Stimulated activated CD4-positive, alpha-beta T cell treated with anti-CD3 and anti-CD28 coated beads, TNF-alpha, amount 100 ng/mL, for 4 hours (primary cell): ENCODE results near the gene NCMAP.
"Not testable (repeated sequence)": the region's sequence is repeated elsewhere in the genome, so short reads cannot be mapped to it uniquely, and the experiment has no call there.

Experiments used
- DNase-seq, 3 experiments: peaks; one replicate each; pipeline ENCODE4 v3.0.0-alpha.2; 2020; ENCODE audit warnings: low read depth in 3 of 3

Gene NCMAP, protein sequence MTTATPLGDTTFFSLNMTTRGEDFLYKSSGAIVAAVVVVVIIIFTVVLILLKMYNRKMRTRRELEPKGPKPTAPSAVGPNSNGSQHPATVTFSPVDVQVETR

DNA sequence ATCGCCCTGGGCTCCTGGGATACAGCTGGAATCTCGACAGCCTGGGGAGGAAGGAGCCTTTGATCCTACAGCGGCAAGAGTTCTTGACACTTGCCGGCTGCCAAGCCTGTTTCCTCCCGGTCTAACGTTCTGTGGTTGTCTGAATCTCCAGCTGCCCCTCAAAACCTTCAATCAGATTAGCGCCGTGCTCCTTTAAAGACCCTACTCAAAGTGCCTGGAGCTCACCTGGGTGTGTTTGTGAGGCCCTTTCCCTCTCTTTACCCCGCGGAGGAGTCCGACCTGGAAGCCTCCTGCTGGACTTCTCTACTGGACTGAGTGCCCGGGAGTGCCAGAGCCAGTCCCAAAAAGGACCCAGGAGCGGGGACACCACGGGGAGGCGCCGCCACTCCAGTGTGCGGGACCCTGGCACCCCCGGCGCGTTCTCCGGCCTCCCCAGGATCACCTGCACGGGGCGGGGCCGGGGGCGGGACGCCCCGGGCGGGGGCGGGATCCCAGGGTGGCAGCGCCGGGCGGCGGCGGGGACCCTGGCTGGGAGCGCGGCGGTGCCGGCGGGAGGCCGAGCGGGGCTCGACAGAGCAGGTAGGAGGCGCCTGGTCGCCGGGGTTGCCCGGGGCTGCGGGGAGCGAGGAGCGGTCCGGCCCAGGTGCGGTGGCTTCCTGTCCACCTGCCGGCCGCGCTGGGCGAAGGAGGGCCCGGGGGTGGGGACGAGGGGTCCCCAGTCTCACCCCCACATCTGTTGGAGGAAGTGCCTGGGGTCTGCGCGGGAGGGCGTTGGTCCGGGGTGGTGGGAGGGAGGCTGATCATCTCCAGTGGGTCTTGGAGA, at the start of gene NCMAP:
NCMAP (plus strand) TSS at position 497 of the 823 bp plus-strand sequence. CDS start 39,344 bp downstream, outside the sequence.
- peak; percentile 23 to 35 (median 26) for DNase-seq

DNA sequence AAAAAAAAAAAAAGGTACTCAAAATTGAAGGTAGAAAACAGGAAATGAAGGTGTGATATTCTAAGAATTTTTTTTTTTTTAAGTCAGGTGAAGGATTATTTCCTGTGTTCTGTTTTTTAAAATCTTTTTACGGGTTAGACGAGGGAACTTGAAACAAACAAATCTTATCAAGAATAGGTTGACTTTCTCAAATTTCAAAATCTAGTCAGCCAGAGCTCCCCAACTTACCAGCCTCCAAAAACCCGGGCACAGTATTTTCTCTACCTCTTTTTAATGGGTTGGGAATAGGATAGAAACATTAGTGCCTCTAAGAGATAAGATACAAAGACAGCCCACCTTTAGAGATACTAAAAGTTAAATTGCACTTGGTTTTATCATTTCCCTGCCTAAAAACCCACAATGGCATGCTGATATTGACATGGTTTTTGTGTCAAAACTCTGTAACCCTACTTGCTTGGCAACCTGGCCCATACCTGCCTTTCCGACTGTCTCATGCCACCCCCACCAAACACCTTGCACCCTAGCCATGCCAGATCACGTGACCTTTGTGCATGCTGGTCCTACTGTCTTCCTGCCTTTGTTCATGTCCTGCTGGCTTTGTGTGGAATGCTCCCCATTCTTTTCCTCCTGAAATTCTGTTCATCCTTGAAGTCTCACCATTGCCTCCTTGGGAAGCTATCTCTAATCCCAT, 49.1 kb upstream of the NCMAP start:
- DNase-seq: no peak

DNA sequence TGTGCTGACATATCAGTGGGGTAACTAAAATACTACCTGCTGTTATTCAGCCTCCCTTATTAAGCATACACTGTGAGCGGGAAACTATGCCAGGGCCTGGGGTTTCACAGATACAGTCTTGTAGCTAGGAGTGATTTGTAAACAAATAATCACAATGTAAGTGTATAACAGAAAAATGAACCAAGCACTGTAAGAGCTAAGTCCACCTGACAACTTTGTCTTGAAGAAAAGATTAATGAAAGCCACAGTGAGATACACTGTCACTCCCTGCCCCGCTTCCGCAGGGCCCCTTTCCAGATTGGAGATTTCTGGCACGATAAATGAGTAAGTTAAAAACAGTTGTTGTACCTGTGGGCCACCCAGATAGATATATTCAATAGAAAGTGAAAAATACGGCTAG, 48.5 kb upstream of the NCMAP start:
- no peak for DNase-seq

DNA sequence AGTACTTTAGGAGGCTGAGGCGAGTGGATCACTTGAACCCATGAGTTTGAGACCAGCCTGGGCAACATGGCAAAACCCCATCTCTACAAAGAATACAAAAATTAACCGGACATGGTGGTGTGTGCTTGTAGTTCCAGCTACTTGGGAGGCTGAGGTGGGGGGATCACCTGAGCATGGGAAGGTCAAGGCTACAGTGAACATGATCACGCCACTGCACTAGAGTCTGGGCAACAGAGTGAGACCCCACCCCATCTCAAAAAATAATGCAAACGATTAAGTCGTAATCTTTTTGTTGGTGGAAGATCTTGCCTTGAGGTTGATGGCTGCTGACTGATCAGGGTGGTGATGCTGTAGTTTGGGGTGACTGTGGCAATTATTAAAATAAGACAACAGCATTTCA, 47.0 kb upstream of the NCMAP start:
- no peak for DNase-seq

DNA sequence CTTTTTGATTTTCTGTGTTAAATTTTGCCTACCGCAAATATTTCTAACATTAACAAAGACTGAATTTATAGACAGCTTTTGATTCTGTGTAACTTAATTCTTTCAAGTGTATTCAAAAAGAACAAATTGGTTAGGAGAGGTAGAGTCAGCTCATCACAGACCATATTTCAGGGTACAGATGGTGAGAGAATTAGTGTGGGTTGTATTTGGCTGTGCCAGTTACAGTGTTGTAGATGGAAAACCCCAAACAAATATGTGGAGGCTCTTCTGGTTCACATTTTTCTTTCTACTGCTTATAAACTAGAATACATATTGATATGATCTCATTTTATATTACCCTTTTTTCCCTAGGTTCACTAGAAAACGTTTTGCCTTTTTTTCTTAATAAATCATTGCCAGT, 42.2 kb upstream of the NCMAP start:
- no peak for DNase-seq

DNA sequence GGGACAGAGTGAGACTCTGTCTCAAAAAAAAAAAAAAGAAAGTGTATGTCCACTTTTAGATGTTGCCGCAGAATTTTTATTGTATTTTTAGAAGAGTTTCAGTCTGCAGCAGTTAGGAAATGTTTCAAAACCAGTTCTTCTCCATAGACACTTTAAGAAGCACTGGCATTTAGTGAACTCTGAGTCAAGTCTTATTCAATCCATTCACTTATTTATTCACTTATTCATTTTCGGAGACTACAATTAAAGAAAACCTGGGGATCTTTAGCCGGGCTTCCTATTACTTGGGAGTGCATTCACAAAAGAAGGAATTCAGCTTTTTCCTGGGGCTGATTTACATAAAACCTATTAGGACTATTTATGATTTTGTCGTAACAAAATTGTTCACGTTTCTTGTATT, 40.9 kb upstream of the NCMAP start:
- DNase-seq: no peak

DNA sequence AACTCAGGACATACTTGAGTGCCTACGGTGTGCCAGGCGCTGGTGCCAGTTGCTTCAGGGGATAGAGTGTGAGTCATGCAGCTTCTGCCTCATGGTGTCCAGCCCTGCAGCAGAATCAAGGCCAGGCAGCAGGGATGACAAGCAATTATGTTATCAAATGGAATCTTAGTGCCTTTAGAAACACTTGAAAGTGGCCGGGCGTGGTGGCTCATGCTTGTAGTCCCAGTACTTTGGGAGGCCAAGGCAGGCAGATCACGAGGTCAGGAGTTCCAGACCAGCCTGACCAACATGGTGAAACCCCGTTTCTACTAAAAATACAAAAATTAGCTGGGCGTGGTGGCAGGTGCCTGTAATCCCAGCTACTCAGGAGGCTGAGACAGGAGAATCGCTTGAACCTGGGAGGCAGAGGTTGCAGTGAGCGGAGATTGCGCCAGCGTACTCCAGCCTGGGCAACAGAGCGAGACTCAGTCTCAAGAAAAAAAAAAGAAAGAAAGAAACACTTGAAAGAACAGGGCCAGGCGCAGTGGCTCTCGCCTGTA, 40.1 kb upstream of the NCMAP start:
- not testable (repeated sequence) for DNase-seq

DNA sequence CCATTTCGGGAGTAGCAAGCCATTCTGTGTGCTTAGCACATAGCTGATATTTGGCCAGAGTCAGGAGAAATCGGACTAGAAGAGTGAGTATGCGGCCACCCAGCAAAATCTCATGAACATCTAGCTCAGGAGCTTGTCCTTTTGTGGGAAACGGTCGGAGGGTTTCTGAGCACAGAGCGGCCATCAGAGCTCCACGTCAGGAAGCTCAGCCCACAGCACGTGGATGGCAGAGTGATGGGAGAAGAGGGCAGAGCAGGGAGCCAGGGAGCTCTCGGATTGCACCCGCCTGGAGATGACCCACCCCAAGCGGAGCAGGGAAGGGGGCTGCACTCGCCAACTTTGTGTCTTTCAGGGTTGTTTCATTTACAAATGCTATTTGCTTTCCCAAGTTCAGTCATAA, 39.4 kb upstream of the NCMAP start:
- no peak for DNase-seq

DNA sequence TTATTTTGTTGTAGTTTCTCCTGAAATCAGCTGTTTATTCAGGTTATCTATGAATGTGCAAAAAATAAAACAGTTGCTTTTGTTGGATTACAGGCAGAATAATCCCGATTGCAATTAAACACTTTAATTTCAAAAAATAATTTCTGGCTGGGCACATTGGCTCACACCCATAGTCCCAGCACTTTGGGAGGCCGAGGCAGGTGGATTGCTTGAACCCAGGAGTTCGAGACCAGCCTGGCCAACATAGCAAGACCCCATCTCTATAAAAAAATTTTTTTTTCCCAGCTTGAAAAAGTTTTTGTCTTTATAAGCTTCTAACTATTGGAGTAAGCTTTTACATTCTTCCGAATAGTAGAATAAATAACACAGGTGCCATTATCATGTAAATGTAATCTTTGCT, 38.0 kb upstream of the NCMAP start:
- DNase-seq: no peak

DNA sequence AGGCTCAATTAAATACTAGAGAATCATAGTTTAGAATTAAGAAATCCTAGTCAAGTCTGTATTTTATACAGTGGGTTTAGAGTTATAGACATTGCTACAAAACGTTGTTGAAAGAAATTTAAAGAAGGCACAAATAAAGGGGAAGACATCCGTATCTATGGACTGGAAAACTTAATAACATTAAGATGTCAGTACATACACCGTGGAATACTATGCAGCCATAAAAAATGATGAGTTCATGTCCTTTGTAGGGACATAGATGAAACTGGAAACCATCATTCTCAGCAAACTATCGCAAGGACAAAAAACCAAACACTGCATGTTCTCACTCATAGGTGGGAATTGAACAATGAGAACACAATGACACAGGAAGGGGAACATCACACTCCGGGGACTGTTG, 35.6 kb upstream of the NCMAP start:
- not testable (repeated sequence) for DNase-seq

DNA sequence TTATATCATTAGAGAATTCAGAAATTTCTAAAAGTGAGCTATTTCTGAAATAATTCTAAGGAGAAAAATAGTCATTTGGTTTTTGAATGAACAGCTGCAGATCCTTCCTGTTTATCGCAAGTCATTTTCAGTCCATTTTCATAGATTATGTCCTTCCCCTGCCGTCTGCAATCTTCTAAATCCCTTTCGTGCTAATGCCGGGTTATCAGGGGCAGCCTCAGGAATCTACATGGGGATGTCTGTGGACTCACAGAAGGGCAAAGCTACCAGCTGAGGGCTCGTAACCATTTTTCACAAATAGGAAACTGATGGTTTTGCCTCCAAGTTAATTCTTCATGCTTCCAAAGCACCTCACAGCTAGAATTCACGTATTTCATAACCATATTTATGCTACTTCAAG, 30.3 kb upstream of the NCMAP start:
- no peak for DNase-seq

DNA sequence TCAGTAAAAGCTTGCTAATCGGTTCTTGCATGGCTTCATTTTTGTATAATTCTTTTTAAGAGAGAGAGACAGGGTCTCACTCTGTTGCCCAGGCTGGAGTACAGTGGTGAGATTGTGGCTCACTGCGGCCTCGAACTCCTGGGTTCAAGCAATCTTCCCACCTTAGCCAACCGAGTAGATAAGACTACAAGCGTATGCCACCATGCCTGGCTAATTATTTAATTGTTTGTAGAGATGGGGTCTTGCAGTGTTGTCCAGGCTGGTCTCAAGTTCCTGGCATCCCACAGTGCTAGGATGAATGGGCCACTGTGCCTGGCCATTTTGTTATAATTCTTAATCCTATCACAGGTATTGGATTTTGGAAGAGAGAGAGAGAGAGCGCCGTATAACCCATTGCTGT, 29.8 kb upstream of the NCMAP start:
- no peak for DNase-seq

DNA sequence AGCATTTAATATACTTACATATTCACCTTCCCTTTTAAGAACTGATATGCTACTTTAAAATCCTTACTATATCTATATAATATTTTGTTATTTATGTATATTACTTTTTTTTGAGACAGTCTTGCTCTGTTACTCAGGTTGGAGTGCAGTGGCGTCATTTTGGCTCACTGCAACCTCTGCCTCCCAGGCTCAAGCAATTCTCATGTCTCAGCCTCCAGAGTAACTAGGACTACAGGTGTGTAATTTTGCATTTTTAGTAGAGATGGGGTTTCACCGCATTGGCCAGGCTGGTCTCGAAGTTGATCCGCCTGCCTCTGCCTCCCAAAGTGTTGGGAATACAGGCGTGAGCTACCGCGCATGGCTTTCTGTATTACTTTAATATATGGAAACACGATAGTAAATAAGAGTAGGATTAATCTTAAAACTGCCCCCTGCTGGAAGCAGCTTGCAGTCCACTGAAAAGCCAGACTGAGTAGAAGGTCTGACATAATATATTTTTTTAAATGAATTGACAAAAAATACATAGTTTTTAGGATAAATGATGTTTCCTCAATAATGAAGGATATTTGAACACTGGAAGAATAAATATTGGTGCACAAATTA, 28.8 kb upstream of the NCMAP start:
- DNase-seq: peak in 2 of 3 experiments; percentile 27 to 28

DNA sequence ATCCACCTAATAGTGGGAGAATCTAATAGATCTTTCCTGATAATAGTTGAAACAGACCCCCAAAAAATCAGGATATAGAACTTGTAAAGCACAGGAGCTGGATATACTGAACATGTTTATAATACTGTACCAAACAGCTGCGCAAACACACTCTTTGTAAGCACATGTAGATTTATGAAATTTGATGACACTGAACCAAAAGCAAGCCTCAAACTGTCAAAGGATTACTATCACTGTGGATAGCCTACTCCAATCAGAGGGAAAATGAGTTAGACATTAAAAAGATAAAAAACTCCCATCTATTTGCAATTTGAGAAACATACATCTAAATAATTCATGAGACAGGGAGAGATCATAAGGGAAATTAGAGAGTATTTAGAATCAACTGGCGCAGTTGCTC, 27.1 kb upstream of the NCMAP start:
- DNase-seq: no peak

DNA sequence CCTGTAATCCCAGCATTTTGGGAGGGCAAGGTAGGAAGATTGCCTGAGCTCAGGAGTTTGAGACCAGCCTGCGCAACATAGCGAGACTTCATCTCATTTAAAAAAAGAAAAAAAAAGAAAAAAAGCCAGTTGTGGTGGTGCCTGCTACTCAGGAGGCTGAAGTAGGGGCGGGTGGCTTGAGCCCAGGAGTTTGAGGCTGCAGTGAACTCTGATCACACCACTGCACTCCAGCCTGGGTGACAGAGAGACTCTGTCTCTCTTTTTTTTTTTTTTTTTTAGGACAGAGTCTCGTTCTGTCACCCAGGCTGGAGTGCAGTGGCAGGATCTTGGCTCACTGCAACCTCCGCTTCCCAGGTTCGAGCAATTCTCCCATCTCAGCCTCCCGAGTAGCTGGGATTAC, 26.6 kb upstream of the NCMAP start:
- DNase-seq: not testable (repeated sequence)

DNA sequence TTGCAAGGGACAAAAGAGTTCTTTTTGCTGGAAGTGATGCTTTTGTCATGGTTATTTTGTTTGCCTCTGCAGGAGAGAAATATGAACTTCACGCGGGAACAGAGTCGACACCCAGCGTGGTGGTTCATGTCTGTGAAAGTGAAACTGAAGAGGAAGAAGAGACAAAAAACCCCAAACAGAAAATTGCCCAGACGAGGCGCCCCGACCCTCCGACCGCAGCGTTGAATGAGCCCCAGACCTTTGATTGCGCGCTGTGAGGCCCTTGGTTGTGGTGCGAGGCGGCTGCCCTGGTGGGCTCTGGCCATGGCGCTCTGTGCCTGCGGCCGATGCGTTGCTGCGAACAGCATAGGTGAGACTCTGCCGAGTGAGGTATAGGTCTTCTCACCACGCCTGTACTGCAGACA, 20.9 kb upstream of the NCMAP start:
- DNase-seq: peak; percentile 42 to 47 (median 46)

DNA sequence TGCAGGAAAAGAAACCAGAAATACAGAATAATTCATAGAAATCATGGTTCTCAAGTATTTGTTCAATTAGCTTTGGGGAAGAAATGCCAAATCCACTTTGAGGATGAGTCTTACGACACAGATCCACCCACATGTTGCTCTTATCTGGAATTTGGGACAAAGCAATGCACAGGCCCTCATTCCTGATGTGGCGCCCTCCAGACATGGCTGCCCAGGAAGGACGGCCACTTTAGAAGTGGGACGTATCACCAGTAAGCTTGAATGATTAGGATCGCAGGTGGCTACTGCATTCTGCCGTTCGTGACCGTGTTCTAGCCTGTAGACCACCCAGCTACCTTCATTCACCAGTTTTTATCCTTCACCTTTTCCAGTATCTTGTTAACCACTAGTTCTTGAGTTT, 20.1 kb upstream of the NCMAP start:
- DNase-seq: no peak

DNA sequence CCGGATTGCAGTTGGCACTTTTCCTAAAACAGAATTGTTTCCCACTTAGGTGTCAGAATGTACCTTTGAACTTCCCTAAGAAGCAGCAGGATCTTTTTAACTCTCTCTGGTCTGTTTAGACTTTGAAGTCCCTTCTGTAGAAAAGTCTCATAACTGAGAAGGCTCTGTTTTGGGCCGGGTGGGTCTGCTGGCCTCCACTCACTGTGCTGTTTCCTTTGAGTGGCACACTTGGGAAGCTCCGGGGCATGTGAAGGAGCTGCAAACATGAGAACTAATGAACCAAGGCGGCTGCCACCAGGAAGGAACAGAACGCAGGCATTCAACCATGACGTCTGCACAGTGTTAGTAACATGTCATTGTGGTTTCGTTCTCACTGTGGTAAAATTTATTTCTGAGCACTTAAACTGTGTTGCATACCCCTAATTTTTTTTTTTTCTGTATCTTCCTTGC, 19.5 kb upstream of the NCMAP start:
- DNase-seq: peak in 2 of 3 experiments; percentile 30 to 49

DNA sequence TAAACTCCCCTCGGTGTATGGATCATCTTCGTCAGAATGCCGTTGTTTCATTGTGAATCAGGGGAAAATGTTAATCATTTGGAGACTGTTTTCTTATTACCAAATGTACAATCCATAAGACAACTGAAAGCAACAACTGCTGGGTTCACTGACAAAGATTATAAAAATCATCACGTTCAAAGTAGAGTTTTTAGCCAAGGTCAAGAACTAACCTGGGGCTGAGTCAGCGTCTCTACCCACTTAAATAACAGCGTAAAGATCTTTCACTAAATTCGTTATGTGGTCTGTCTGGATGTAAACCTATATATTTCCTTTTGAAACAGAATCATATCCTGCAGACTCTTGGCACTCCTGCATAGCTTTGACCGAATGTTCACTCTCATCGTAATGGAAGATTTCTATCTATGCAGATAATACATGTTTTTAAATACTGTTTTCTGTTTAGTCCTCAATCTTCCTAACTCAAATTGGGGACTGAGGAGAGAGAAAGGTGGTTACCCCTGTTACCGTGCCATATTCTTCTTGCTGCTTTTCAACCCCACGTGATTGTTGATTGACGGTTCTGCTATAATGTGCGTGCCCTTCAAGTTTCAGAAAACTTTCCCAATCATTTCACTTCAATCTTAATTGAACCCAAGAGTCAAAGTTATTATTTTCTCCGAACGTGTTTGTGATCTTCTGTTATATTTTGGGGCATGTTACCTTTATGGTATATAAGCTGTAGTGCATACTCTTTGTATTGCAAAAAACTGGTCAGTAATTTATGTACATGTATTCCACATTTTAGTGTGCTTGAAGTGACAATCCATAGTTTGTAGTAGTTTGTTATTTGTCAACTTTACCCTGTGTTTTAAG, 15.6 kb upstream of the NCMAP start:
- DNase-seq: no peak

DNA sequence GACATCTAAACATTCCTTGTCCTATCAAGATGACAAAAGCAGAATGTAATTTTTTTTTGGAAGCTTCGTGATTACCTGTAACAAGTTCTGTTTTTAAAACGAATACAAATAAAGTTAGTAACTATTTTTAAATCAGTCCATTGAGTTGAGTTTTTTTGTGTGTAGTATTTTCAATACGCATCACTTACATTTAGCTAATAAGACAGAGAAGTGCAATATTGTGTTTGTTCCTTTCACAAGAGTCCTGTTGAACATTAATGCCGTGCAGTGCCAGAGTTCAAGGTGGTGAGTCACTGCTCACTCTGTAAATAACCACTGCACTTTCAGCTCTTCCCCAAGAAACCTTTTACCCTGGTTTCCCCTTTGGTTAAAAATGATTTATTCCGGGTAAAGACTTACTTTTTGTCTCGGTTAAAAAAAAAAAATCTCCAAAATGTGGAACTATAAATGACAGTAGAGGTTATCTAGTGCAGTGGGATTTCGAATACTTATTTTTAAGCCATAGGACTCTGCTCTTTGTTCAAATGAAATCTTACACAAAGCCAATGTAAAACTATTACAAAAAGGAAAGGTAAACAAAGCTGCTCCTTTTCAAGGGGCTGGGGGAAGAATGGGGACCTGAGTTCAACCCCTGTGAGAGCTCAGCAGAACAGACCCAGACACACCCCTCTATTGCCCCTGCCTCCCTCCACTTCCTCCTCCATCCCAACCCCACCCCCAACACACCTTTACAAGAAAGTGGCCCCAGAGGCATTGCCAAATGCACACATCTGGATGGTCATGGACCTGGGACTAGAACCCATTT, 14.8 kb upstream of the NCMAP start:
- peak in 1 of 3 experiments; percentile 17 for DNase-seq
